ENCODE measurements around the gene DNAH3.
"Not testable (repeated sequence)": the region's sequence is repeated elsewhere in the genome, so short reads cannot be mapped to it uniquely, and the experiment has no call there.

DNAH3 gene

DNA sequence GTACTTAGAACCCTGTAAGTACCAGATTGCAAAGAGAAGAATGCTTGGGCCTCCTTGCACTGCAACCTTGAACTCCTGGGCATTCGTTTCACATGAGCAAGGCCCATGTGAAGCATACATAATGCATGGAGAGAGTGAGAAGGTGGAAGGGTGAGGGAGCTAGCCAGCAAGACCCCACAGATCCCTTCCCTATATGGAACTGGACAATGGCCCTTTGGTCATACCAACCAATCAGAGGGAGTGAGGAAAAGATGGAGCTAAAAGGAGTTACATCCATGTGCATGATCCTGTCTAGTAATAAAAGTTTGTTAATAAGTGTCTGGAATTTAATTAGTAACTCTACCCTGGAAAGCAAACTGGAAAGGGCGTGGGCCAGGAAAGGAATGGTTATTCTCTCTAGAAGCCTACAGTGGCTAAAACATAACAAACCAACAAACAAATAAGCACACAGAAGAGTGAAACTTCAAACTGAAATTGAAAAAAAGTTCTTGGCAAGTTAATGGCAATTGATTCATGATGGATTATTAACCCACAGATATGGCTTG, 29.6 kb downstream of the DNAH3 start:
- DNase-seq: no peak

DNA sequence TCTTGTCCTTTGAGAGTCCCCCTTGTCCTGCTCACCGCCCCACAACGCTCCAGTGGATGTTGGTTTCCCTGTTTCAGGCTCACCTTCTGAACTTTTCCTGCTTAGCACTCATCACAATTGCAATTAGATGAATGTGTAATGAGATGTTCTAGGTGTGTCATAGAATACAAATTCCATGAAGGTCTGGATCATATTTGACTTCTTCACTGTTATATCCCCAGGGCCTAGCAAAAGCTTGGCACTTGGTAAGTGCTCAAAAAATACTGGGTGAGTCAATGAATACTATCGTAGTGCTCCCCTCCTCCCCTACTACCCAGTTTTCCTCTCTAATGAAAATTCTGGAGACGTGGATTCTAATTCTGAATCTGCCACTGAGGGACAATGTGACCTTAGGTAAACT, 33.1 kb downstream of the DNAH3 start:
- no peak for DNase-seq

DNA sequence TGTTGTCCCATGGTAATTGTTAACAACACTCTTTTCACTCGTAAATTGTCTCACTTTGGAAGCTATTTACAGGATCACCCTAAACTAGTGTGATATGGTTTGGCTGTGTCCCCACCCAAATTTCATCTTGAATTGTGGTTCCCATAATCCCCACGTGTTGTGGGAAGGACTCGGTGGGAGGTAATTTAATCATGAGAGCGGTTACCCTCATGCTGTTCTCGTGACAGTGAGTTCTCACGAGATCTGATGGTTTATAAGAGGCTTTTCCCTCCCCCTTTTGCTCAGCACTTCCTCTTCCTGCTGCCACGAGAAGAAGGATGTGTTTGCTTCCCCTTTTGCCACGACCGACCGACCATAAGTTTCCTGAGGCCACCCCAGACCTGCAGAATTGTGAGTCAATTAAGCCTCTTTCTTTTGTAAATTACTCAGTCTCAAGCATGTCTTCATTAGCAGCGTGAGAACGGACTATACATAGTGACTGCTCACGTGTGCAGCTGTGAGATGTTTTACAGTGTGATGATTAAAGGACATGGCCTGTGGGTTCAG, 34.4 kb downstream of the DNAH3 start:
- no peak for DNase-seq

DNA sequence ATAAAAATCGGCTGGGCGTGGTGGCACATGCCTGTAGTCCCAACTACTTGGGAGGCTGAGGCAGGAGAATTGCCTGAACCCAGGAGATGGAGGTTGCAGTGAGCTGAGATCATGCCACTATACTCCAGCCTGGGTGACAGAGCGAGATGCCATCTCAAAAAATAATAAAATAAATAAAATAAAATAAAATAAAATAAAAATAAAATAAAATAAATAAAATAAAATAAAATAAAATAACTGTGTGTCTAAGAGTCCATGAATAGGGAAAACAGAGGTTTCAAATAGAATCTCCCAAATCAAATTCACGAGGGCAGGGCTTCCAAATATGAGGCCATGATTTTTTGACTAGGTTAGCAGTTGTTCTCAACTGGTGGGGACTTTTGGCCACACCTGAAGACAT, 35.1 kb downstream of the DNAH3 start:
- DNase-seq: not testable (repeated sequence)

DNA sequence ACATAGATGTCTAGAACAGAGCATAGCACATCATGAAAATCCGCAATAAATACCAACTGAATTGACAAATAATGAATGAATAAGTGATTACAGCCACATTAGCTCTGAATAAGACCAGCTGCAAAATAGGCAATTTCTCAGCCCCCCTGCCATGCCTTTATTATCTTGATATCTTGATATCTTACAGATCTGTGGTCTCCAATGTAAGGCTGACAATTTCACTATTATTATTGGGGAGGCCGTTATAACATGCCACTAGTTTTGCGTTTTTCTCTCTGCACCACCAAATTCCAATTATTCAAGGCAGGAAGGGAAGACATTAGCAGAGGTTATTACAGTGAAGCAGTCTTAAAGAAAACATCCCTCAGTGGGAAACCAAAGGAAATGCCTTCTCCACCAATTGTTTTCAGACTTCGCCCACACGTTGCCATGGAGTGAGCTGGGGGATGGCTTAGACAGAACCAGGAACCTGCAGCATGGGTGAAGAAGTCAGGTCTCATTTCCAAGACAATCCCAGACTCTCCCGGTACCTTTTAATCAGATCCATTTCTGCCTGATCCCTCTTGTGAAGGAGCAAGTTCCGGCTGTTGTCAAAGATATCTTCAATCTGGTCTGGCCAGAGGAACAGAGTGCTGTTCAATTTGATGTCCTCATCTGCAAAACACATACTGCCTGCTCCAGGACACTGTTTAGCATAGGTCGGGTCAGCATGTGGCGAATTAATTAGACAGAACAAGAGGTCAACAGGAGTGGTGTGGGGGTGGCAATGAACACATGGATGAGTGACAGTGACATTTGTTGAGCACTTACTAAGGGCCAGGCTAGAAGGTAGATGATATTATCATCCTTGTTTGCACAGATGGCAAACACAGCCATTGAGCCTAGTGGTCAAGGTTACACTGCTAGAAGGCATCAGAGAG, 46.4 kb downstream of the DNAH3 start:
- DNase-seq: peak; percentile 52

DNA sequence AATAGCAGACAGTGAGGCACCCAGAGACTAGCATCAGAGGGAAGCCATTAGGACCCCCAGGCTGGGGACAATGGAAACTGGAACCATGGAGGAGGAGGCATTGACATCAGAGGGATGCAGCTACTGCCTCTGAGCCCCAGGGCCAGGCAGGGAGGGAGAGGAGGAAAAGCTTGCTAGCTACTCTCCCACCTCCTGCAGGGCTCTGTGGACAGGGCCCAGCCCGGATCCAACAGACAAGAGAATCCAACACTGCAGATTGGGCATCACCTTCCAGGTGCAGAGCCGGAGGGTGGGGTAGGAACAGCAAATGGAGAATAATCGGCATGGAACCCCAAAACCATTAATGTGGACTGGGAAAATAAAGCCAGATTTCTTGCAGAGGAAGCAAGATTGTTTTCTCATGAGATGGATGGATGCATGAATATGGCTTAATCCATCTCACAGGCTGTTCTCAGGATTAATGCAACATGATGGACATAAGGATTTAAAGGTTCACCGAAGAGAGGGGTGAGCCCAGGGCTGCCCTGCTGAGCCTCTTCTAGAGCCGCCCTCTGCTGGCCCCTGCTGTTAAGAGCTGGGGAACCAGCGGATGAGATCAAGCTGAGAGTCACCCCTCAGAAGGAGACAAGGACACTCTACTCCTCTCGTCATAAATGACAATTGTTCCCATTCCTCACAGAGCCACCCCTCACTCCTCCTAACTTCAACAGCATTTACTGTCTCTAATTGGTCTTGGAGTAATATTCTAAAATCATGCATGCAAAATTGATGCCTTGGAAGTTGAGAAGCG, 48.8 kb downstream of the DNAH3 start:
- DNase-seq: peak; percentile 30

DNA sequence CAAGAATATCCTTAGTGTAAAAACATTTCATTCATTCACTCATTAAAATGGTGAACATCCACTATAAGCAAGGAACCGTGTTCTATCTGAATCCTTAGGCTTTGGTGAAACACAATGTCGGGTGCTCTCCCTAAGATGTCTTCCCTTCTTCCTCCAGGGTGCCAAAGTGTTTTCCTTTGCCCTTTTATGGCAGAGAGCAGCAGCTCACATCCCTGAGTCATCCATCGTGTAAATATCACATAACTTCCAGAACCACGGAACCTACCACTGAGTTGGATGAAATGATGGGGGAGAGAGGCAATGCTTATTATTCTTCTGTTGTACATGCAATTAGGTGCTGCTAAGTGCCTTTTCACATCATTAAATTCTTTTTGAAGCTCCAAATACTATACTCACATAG, 50.2 kb downstream of the DNAH3 start:
- no peak for DNase-seq

DNA sequence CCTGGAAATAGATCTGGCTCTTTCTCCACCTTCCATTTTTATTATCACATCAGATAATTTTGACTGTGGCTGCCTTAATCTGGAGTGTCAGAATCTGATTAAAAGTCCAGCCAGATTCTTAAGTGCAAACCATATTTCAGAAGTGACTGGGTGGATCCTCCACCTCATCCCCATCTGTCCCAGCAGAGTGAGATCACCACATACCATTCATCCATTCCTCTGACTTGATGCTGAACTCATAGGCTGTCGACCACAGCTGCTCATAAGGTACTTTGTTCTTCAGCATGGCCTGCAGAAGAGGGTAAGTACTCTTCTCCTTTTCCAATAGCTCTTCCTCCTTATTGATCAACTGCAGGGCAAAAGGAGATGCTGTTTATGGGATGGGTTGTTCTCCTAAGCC, 53.5 kb downstream of the DNAH3 start:
- no peak for DNase-seq

DNA sequence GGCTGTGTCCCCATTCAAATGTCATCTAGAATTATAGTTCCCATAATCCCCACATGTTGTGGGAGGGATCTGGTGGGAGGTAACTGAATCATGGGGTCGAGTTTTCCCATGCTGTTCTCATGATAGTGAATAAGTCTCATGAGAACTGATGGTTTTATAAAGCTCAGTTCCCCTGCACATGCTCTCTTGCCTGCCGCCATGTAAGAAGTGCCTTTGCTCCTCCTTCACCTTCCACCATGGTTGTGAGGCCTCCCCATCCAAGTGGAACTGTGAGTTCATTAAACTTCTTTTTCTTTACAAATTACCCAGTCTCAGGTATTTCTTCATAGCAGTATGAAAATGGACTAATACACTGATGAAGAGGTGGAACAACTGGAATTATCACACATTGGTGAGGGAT, 55.9 kb downstream of the DNAH3 start:
- not testable (repeated sequence) for DNase-seq

DNA sequence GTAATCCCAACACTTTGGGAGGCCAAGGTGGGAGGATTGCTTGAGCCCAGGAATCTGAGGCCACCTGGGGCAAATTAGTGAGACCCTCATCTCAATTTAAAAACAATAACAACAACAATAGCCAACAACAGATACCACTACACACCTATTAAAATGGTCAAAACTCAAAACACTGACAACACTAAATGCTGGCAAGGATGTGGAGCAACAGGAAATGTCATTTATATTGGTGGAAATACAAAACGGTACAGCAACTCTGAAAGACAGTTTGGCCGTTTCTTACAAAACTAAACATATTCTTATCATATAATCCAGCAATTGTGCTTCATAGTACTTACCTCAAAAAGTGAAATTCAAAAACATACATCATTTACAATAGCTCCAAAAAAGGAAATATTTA, 57.7 kb downstream of the DNAH3 start:
- DNase-seq: no peak

DNA sequence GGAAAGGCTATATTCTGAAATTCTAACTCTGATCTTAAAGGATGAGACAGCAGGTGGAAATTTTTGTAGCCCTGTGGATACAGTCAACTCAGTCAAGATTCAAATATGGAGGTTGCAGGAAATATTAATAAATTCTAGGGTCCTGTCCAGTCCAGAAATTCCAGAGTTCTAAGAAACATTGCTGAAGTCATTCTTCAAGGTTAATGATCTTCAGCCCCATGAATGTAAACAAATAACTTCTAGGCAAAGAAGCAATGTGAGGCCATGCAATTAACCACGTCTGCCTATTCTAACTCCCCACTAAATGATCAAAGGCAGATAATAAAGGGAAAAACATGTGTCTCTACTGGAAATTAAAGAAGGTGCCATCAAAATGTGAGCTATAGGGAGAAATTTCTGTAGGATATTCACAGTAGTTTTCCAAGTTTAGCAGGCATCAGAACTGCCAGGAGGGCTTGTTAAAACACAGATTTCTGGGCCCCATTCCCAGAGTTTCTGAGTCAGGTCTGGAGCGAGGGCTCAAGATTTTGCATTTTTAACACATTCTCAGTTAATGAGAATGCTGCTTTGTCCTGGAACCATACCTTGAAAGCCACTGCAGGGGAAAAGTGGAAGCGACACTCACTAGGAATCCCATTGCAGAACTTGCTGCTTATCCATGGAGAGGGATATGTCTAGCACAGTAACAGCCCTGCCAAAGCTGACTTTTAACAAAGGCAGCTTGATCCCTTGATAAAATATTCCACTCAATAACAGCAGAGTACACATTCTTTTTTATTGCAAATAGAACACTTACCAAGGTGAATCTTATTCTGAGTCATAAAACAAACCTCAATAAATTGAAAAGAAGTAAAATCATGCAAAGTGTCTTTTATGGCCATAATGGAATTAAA, 61.8 kb downstream of the DNAH3 start:
- DNase-seq: no peak

DNA sequence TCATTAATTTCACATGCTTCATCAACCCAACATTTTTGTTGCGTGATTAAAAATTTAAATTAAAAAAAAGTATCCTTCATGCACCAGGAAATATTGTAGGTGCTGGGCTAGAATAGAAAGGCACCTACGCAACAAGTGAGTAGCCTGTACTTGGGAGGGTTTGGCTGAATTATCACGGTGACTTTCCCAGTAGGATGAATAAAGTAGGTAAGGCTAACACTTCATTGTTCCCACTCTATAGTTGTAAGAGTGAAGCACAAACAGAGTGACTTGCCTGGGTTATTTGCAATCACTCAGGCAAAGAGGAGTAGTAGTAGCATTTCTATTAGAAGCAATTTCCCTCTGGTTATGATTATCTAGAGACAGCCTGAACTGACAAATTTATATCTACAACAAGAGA, 62.5 kb downstream of the DNAH3 start:
- no peak for DNase-seq

DNA sequence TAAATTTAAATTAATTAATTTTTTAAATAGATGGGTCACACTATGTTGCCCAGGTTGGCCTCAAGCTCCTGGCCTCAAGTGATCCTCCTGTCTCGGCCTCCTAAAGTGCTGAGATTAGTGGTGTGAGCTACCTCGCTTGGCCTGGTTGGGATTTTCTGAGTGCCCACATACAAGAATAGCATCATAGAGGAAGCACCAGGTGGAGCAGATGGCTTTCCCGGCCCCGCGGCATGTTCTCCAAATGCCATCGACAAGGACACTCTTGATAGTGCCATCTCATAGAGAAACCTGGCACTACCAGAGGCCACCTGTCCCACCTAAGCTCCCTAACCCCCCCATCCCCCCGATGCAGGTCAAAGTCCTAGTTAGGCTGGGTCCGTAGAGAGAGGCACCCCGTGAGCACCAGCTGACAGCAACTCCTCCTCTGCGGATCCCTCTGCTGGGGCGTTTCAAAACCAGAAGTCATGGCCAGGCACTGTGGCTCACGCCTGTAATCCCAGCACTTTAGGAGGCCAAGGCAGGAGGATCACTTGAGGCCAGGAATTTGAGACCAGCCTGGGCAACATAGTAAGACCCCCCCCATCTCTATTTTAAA, 65.9 kb downstream of the DNAH3 start:
- DNase-seq: no peak

DNA sequence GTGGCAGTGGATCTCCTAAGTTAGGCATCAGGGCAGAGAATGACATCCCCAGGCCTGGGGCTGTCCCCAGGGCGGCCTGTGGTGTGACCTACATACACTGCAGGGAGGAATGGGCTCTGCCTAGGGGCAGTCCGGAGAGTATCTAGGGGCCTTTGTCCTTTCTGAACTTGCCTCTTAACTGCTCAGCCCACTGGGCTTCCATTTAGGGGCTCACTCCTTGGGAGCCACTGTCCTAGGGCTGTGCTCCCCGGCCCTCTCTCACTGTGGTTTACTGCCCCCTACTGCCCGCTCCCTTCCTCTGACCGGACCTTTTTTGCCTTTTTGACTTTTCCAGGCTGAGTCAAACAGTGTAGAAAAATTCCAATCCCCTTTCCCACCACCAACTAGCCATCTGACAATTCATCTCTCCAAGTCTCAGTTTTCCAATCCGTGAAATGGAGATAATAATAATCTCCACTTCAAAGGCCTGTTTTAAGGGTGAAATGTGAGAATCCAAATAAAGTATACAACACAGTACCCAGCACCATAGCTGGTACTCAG, 66.8 kb downstream of the DNAH3 start:
- DNase-seq: peak; percentile 73

DNA sequence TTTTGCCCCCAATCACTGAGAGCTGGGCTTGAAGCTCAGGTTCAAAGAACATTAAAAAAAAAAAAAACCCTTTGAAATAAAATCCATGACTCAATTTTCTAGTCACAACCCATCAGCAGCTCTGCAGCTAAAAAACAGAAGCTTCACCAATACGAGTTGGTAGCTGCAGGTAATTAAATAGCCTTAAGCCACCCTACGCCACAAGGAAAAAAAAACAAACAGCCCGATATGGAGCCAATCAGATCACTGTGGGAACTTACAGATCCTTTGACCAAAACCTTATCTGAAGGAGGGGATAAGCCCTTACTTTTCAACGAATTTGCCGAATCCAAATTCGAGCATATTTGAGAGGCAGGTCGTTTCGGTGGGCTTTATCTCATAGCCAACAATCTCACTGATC, 69.3 kb downstream of the DNAH3 start:
- no peak for DNase-seq

DNA sequence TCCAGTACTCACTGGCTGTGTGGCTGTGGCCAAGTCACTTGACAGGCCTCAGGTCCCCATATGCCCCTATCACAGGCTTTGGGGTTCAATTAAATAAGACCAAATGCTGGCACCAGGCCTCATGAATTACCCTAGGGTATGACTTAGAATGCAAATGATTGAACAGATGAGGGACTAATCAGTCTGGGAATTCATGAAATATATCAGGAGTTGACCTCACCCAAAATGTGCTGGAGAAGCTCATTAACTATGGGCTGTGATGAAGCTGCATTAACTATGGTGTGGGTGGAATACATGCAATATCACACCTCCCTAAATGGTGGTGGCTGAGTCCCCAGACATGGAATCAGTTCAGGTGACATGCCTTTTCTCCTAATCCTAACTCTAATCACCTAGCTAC, 72.1 kb downstream of the DNAH3 start:
- DNase-seq: no peak

DNA sequence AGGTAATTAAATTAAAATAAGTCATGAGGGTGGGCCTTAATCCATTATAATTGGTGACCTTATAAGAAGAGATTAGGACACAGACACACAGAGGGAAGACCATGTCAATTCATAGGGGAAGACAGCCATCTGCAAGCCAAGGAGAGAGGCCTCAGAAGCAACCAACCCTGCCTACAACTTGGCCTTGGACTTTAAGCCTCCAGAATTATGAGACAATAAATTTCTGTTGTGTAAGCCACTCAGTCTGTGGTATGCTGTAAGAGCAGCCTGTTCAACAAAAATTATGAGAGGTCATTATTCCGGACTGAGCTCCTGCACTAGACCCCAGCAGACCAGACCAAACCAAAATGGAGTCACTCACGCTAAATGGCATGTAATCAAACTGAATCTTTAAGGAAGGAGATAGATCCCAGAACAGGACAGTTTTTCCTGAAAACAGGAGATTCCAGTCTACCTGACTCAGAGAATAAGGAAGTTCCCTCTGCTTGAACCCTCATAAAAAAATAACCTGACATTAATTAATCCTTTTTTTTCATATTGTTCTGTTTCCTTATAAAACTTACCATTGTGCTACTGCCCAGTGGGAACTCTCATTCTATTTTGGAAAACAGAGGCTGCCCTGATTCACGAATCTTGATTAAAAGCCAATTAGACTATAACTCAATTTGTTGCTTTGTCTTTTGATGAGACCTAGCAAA, 74.3 kb downstream of the DNAH3 start:
- DNase-seq: no peak

DNA sequence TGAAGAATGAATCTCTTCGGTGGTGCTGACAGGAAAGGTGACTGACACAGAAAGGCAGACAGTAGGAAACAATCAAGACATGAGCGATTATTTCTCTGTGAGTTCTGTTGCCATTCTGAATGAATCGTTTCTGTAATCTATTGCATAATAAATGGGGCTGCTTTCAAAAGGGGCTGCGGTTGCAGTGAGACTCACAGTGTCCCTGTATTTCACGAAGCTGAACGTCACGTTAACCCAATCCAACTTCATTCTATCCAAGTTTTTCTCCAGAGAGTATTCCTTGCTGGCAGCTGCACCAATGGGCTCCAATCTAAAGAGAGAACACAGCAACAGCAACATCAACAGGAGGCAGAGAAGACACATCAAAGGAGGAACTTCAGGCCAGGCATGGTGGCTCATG, 75.4 kb downstream of the DNAH3 start:
- DNase-seq: no peak

DNA sequence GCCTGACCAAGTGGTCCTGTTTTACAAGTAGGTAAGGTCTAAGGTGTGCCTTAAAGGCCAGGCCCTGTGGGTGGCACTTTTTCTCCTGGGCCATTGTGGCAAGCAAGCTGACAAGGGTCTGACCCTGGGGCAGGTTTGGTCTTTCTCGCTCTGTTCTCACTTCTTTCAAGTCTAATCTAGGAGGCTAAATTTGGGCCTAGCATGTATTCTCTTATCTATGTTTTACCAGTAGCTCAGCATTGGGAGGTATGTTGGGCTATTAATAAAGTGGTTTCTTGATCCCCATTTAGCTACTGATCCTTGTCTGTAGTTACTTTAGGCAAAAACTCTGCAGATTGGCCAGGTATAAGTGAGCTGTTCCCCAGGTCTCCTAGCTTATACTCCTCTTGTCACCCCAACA, 77.7 kb downstream of the DNAH3 start:
- DNase-seq: no peak

DNA sequence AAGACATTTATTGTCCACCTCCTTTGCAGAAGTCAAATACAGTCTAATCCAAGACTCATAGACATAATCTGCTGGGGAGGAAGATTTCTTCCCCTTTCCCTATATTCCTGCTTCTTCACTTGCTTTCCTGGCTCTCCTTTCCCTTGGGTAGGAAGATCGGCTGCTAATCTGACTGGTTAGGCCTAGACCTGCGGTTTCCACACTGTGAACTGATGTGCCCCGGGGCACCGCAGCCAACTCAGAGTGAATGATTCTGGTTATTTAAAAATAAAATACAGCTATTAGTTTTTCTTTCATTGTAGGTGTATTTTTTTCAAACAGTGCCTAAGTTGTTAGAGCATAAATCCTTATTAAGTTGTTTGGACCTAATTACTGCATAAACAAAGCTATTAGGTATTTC, 78.9 kb downstream of the DNAH3 start:
- no peak for DNase-seq

DNA sequence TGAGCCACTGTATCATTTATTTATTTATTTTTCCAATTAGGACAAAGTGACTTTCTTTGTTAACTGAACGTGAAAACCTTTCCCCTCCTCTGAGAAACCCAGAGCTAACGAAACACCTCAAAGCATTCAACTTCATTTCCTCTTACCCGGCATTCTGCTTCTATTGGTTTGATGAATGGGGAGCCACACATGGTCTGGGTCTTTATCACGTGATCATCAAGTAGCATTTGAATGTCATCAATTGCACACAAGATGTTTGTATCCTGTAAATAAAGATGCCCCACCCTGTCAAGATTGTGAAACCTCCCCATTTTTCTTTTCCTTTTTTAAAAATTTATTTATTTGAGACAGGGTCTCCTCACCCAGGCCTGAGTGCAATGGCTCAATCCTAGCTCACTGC, 80.1 kb downstream of the DNAH3 start:
- DNase-seq: no peak
